BJ (cell line): ENCODE results near the gene RC3H2. TPM values are rescaled to one million over a fixed set of nuclear protein-coding genes. Genes with fewer than 3 reads are reported as not detected.
A peak's percentile ranks its signal among the peaks of the same experiment; 100 is the strongest.
"Not testable (repeated sequence)": the region's sequence is repeated elsewhere in the genome, so short reads cannot be mapped to it uniquely, and the experiment has no call there.

Experiments
- CTCF ChIA-PET: fragments of 350-600 bp; formaldehyde crosslinking; extraction: SDS; loops from one replicate; lab custom pipeline; 2021; ENCODE audit warnings: antibody characterized with exemption, inconsistent platforms; lab: Yijun Ruan, JAX
- POLR2A ChIA-PET: fragments of 300-600 bp; sonication (Branson Sonifier 250); formaldehyde crosslinking; extraction: SDS; loops from one replicate; lab custom pipeline; 2021; ENCODE audit warnings: antibody characterized with exemption; lab: Charles Lee
- DNase-seq: peaks from one replicate; pipeline ENCODE4 v3.0.0-alpha.2; 2011; ENCODE audit warnings: low read depth
- H3K27me3 ChIP-seq: 2 replicates; pipeline ENCODE4 v1.6.0; 2011; ENCODE audit warnings: low read length; ENCODE audit not compliant: control insufficient read depth, insufficient read depth
- H3K36me3 ChIP-seq: 2 replicates; pipeline ENCODE4 v1.5.1; 2011; ENCODE audit warnings: low read length; ENCODE audit not compliant: control insufficient read depth, insufficient read depth
- H3K4me3 ChIP-seq: 2 replicates; pipeline ENCODE4 v1.5.1; 2011; ENCODE audit warnings: low read depth, mild to moderate bottlenecking, control low read depth, low read length
- CTCF ChIP-seq: IDR thresholded peaks from 2 replicates; pipeline ENCODE4 v1.5.1; 2011; ENCODE audit warnings: low read depth, mild to moderate bottlenecking, control low read depth, inconsistent platforms, low read length, moderate library complexity; ENCODE audit not compliant: insufficient read depth
- polyA plus RNA-seq: library from polyadenylated mRNA; depleted of rRNA; stranded (reverse); fragments of >200 nt; gene quantifications from 2 replicates; pipeline ENCODE4 v1.2.3, GENCODE V29; 2011

RC3H2 gene
- polyA plus RNA-seq, 1 experiment = 35.3 TPM

DNA sequence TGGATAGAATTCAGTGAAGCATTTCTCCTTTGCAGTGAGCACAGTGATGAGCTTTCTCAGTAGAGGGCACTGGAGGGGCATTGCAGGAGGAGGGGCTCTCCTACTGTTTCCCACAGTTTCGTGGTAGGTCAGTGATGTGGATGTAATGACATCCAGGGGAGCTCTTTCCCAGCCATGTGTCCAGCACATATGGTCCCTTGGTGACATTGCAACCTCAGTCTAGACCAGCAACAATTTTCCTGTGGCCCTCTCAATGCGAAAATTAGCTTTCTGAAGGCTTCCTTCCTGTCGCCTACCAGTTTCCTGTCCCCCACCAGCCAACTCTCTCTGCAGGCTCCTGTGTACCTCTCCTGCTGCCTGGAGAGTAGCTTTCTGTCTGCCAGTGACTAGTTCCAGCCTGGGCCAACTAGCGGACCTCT is 69.8 kb downstream of the RC3H2 start:
- 0 out of 2 replicates have a peak, but pooled peaks have one; percentile 7 for TF ChIP-seq CTCF
- CTCF ChIA-PET = interaction anchor here (0.5 to 1.2 kb wide), 2 partner anchors 122 to 514 kb away, joined by 3 read pairs; no protein-coding TSS in a partner anchor
- POLR2A ChIA-PET = no interaction called here
- H3K36me3 ChIP-seq = no peaks in the 10 kb centered on the region
- no peak overlapping the region for H3K4me3 ChIP-seq
- DNase-seq = no peak
- no peaks in the 10 kb centered on the region for H3K27me3 ChIP-seq

DNA sequence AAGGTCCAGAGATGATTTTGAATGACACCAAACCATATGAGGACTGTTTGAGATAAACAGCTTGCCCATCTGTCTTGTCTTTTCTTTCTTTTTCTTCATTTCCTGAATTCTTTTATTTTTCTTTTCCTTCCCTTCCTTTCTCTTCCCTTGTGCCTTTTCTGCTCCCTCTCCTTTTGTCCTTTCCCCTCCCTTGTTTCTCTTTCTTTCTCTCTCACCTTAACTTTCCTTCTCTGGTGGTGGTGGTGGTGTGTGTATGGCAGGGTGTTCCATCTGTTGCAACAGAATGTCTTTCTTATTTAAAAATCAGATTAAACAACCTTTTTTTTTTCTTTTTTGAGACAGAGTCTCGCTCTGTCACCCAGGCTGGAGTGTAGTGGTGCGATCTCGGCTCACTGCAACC is 73.0 kb downstream of the RC3H2 start:
- Histone ChIP-seq H3K36me3 (no peaks in the 10 kb centered on the region), H3K4me3 (no peak overlapping the region), H3K27me3 (no peaks in the 10 kb centered on the region)
- ChIA-PET CTCF (no interaction called here), POLR2A (no interaction called here)
- TF ChIP-seq CTCF = no peak
- no peak for DNase-seq

- POLR2A ChIA-PET = interaction anchor here (0.6 to 1.4 kb wide), 2 partner anchors 20 to 360 kb away, joined by 3 read pairs; no protein-coding TSS in a partner anchor
These were observed 76.2 kb downstream of the RC3H2 start for GRCh38 chr9:122828965-122829284.

DNA sequence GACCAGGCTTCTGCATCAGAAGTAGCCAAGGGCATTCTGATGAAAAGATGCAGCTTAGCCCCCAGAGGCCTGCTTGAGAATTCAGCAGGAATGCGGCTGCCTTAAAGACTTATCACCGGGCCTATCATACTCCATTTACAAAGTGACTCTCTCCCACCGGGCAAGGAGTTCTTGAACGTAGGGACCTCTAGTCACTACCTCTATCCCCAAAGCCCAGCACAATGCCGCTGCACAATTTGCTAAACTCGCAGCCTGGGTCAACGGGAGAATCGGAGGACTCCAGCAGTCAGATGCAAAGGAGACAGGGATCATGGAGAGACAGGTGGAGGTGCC is 77.4 kb downstream of the RC3H2 start:
- Histone ChIP-seq H3K27me3 (no peaks in the 10 kb centered on the region), H3K36me3 (peaks cover 3% of the 10 kb centered on the region), H3K4me3 (peak overlapping the region; percentile 87)
- DNase-seq = no peak
- TF ChIP-seq CTCF = no peak
- CTCF ChIA-PET = interaction anchor here (0.6 to 1.6 kb wide), 6 partner anchors 9 to 364 kb away, joined by 3 to 4 read pairs (median 3); no protein-coding TSS in a partner anchor
- POLR2A ChIA-PET = interaction anchor here (0.6 to 1.4 kb wide), 3 partner anchors 10 to 359 kb away, joined by 3 to 14 read pairs (median 3); no protein-coding TSS in a partner anchor

More at GRCh38 chr9:122828965-122829284, 76.2 kb downstream of the RC3H2 start:
- not testable (repeated sequence) for DNase-seq, H3K36me3 ChIP-seq, H3K27me3 ChIP-seq
- CTCF ChIA-PET = interaction anchor here (1.2 to 1.6 kb wide), 3 partner anchors 10 to 162 kb away, joined by 3 to 4 read pairs (median 3); no protein-coding TSS in a partner anchor
- H3K4me3 ChIP-seq = peak overlapping the region; percentile 87

DNA sequence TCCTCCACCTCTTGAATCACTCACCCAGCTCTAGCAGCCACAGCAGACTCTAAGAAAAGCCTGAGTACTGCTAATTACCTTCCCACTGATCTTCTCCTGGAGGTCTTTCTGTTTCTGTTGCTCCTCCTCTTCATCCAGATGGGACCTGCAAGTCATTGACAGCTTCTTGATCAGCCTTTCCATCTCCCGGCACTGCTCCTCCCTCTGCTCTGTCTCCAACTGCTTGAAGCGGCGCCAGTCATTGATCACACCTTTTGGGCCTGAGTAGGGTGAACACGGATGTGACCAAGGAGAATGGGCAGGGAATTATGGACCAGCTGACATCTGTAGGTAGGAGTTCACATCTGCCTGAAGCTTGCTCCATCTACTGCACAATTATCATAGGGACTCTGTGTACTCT is 82.2 kb downstream of the RC3H2 start:
- no peak for TF ChIP-seq CTCF
- H3K36me3 ChIP-seq = peaks cover 6% of the 10 kb centered on the region
- POLR2A ChIA-PET = no interaction called here

GRCh38 chr9:122822056-122822455 is 83.1 kb downstream of the RC3H2 start:
- no peak for DNase-seq
- Histone ChIP-seq H3K36me3 (peaks cover 6% of the 10 kb centered on the region), H3K4me3 (no peak overlapping the region), H3K27me3 (no peaks in the 10 kb centered on the region)
- POLR2A ChIA-PET = interaction anchor here (0.8 kb wide), 1 partner anchor 377 kb away, joined by 3 read pairs; no protein-coding TSS in a partner anchor
- CTCF ChIA-PET = interaction anchor here (1.8 kb wide), 1 partner anchor 12 kb away, joined by 4 read pairs; no protein-coding TSS in a partner anchor
- TF ChIP-seq CTCF = no peak

More for the DNA sequence above, 82.2 kb downstream of the RC3H2 start:
- no peak for DNase-seq
- Histone ChIP-seq H3K27me3 (no peaks in the 10 kb centered on the region), H3K4me3 (no peak overlapping the region)
- CTCF ChIA-PET = interaction anchor here (1.5 to 1.8 kb wide), 2 partner anchors 13 to 358 kb away, joined by 4 read pairs; no protein-coding TSS in a partner anchor
